ENCODE measurements around the gene NLGN1. TPM values are rescaled to one million over a fixed set of nuclear protein-coding genes. Genes with fewer than 3 reads are reported as not detected.

The NLGN1 gene
- total RNA-seq, 1 experiment from 2014 or later: 5.2 TPM

DNA sequence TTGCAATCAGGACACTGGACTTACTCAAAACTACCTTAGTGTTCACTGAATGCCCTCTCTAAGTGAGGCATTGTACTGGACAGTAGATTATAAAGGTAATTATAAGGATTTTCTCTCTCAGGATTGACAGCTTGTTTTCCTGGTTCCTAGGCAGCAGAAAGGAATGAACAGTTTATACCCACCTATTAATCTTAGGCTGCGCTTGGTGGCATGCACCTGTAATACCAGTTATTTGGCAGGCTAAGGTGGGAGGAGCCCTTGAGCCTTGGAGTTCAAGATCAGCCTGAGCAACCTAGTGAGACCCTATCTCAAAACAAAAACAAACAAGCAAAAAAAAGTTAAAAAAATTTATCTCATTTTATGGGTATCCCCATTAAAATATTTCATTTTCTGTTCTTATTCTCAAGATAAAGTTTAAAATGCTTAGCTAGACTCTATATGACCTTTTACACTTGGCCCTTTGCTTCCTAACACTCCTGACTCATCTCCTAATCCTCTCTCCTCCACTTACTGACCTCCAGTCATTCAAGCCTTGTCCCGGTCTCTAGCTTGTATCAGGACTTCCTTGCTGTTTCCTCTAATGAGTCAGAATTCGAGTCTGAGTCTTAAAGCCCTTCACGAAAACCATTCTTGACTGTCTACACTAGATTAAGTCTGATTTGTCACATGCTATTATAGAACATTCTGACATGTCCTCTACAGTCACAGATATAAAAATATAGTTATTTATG is 348.6 kb downstream of the NLGN1 start:
- Histone ChIP-seq H3K4ac (ENCODE audit: low read depth, low read length) (no peak overlapping the region), H3K79me1 (ENCODE audit: insufficient read depth, low read depth, low read length, poor library complexity, severe bottlenecking) (no peaks in the 10 kb centered on the region), H4K20me1 (ENCODE audit: control insufficient read depth, insufficient read depth, insufficient read length) (no peaks in the 10 kb centered on the region), H3K4me2 (ENCODE audit: insufficient read depth, insufficient read length, low read length) (no peak overlapping the region), H2BK120ac (ENCODE audit: low read depth, low read length, poor library complexity, severe bottlenecking) (no peak overlapping the region), H3K9ac (ENCODE audit: extremely low read depth, insufficient read length, low read length) (no peak overlapping the region), H3K4me1 (ENCODE audit: insufficient read depth, low read length) (no peaks in the 10 kb centered on the region), H2AK5ac (ENCODE audit: insufficient read length, low read length) (no peak overlapping the region), H2BK12ac (ENCODE audit: insufficient read length, low read depth, low read length) (no peak overlapping the region), H3K79me2 (ENCODE audit: insufficient read depth, low read length) (no peaks in the 10 kb centered on the region), H2BK20ac (ENCODE audit: low read depth, low read length, poor library complexity, severe bottlenecking) (no peak overlapping the region), H3K23me2 (ENCODE audit: insufficient read length, low read depth, low read length, poor library complexity, severe bottlenecking) (no peaks in the 10 kb centered on the region), H3K14ac (ENCODE audit: insufficient read depth, low read length) (no peak overlapping the region), H2BK5ac (ENCODE audit: insufficient read length, low read length) (no peak overlapping the region), H4K8ac (replicated peaks; ENCODE audit: insufficient read length, low read depth, low read length) (no peak overlapping the region), H4K5ac (ENCODE audit: insufficient read length, low read depth, low read length) (no peak overlapping the region), H3K18ac (ENCODE audit: insufficient read length, low read depth, low read length) (no peak overlapping the region), H3K27me3 (ENCODE audit: insufficient read depth, low read length) (no peaks in the 10 kb centered on the region), H3K27ac (ENCODE audit: insufficient read length, low read depth, low read length) (no peak overlapping the region), H2BK15ac (ENCODE audit: low read depth, low read length) (no peak overlapping the region), H3T11ph (ENCODE audit: low read length) (no peak overlapping the region), H2AFZ (ENCODE audit: low read length) (no peak overlapping the region), H3K23ac (ENCODE audit: insufficient read length, low read depth, low read length) (no peak overlapping the region), H3K56ac (ENCODE audit: insufficient read length, low read depth, low read length) (no peak overlapping the region), H4K91ac (ENCODE audit: insufficient read length, low read depth, low read length) (no peak overlapping the region), H3K9me3 (ENCODE audit: control insufficient read depth, low read depth, low read length) (no peaks in the 10 kb centered on the region)
- TF ChIP-seq, protein P1, sequence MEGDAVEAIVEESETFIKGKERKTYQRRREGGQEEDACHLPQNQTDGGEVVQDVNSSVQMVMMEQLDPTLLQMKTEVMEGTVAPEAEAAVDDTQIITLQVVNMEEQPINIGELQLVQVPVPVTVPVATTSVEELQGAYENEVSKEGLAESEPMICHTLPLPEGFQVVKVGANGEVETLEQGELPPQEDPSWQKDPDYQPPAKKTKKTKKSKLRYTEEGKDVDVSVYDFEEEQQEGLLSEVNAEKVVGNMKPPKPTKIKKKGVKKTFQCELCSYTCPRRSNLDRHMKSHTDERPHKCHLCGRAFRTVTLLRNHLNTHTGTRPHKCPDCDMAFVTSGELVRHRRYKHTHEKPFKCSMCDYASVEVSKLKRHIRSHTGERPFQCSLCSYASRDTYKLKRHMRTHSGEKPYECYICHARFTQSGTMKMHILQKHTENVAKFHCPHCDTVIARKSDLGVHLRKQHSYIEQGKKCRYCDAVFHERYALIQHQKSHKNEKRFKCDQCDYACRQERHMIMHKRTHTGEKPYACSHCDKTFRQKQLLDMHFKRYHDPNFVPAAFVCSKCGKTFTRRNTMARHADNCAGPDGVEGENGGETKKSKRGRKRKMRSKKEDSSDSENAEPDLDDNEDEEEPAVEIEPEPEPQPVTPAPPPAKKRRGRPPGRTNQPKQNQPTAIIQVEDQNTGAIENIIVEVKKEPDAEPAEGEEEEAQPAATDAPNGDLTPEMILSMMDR (conservative IDR thresholded peaks at IDR 0.05): 0 out of 3 replicates have a peak, but pooled peaks have one; percentile 27
- H3K36me3 Mint-ChIP-seq (ENCODE audit: insufficient read depth in 1 of 3, low read depth in 3 of 3): no peaks in the 10 kb centered on the region
- no peaks in the 10 kb centered on the region for H3K27me3 Mint-ChIP-seq (ENCODE audit: low read depth)
- H3K9me3 Mint-ChIP-seq: no peaks in the 10 kb centered on the region
- no peak for DNase-seq
- no peak overlapping the region for H3K4me3 Mint-ChIP-seq
- no peak overlapping the region for H3K27ac Mint-ChIP-seq
- WGBS (ENCODE audit: extremely low coverage, insufficient read length, low lambda C conversion rate): no CpG with 5 or more reads among the region's 4 CpGs
- peaks cover 0 to 2% of the 10 kb centered on the region in 2 experiments; a peak in 2 of 4 replicates for H3K4me1 Mint-ChIP-seq

Measured in H9 (cell line).